ENCODE data around the gene KDM5B.

Gene KDM5B

GRCh38 chr1:202685641-202686040 is 122.6 kb downstream of the KDM5B start:
- no peak for DNase-seq (ENCODE audit: low read depth in 2 of 2)

DNA sequence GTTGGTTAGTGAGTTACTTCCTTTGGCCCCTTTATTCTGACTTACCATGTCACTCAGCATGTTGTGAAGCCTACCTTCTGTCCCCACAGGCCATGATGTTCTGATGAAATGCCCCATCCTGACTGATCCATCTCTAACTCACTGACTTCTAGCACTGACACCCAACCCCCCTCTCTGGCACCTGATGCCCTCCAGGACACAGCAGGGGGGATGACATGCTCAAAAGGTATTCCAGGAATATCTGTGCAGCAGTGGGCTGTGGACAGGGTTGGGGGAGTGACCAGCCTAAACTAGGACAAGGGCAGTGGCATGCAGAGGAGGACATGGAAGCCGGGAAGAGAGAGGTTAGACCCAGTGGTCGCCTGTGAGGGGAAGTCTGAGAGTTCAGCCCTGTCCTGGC is 123.5 kb downstream of the KDM5B start:
- no peak for DNase-seq (ENCODE audit: low read depth in 2 of 2)

DNA sequence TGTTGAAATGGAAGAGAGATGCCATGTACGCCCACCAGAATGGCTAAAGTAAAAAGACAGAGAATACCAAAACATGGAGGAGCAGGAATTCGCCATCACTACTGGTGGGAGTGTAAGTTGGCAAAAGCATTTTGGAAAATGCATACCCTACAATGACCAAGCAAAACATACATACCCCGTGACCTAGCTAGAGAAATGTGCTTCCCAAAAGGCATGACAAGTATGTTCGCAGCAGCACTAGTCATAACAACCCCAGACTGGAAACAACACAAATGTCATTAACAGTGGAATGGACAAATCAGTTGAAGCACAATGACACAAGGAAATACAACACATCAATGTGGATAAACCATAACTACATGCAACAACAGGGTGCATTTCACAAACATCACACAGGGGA is 125.2 kb downstream of the KDM5B start:
- no peak for DNase-seq (ENCODE audit: low read depth in 2 of 2)

- DNase-seq (ENCODE audit: low read depth in 2 of 2): no peak
These were observed 125.7 kb downstream of the KDM5B start for GRCh38 chr1:202682477-202682876.

- no peak for DNase-seq (ENCODE audit: low read depth in 2 of 2)
These were observed 126.3 kb downstream of the KDM5B start for GRCh38 chr1:202681736-202682420.

DNA sequence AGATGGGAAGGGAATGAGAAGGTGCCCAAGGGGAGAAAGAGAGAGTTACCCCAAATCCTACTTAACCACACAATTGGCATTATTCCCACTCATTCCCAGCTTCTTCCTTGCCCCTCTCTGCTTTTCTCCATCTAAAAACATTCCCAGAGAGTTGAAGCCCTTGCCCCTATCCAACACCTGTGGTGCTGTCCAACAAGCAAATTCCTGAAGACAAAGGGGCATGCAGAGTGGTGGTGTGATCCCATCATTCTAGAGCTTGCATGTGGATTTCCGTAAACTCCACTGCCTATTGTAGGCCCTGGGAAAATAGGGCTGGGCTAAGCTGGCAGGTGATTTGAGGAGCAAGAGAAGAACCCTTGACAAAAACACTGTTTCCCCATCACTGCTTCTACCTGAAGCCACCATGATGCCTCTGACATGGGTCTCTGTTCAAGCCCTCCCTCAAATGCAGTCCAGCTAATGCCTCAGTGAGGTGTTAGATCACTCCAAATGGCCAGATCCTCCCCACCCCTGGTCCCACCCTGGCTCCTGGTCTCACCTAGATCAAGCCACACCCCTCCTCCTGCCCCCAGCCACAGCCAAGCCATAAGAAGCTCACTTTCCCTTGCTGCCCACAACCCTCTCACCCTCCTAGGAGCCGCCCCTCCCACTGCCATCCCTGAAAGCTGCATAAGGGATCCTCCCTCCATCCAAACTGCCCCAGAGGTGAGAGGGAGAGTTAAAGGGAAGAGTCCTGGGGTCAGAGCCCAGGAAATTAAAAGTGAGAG is 127.5 kb downstream of the KDM5B start:
- no peak for DNase-seq (ENCODE audit: low read depth in 2 of 2)

GRCh38 chr1:202679406-202680177 is 128.6 kb downstream of the KDM5B start:
- no peak for DNase-seq (ENCODE audit: low read depth in 2 of 2)

GRCh38 chr1:202677433-202677832 is 130.8 kb downstream of the KDM5B start:
- no peak for DNase-seq (ENCODE audit: low read depth in 2 of 2)

Data from stimulated activated CD8-positive, alpha-beta memory T cell treated with anti-CD3 and anti-CD28 coated beads, Interleukin-15, amount 100 ng/mL, for 4 hours (primary cell).